GM19025 (cell line): ENCODE results near the gene CEP135.
A peak's percentile ranks its signal among the peaks of the same experiment; 100 is the strongest.

Source experiments
- ATAC-seq: cut with Tn5 transposase; IDR thresholded peaks from one replicate; pipeline ENCODE4 v1.9.1; 2021; ENCODE audit warnings: mild to moderate bottlenecking, low read depth, moderate library complexity; ENCODE audit not compliant: unreplicated experiment

The CEP135 gene

GRCh38 chr4:56003606-56004005 is 54.9 kb downstream of the CEP135 start:
- no peak for ATAC-seq

DNA sequence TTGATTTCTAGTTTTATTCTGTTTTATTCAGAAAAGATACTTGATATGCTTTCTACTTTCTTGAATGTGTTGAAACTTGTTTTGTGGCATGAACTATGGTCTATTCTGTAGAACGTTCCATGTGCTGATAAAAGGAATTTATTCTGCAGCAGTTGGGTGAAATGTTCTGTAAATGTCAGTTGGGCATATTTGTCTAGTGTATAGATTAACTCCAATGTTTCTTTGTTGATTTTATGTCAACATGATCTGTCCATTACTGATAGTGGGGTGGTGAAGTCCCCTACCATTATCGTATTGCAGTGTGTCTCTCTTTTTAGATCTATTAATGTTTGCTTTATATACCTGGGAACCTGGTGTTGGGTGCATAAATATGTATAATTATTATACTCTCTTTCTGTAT is 55.5 kb downstream of the CEP135 start:
- ATAC-seq = no peak

- ATAC-seq = no peak
Measured at GRCh38 chr4:56007154-56007553, 58.4 kb downstream of the CEP135 start.

GRCh38 chr4:56008206-56008605 is 59.5 kb downstream of the CEP135 start:
- no peak for ATAC-seq

- no peak for ATAC-seq
Measured at GRCh38 chr4:56026596-56026995, 77.9 kb downstream of the CEP135 start.

- no peak for ATAC-seq
Measured at GRCh38 chr4:56028165-56028564, 79.4 kb downstream of the CEP135 start.

- ATAC-seq = no peak
Measured at GRCh38 chr4:56038487-56039162, 89.9 kb downstream of the CEP135 start.

DNA sequence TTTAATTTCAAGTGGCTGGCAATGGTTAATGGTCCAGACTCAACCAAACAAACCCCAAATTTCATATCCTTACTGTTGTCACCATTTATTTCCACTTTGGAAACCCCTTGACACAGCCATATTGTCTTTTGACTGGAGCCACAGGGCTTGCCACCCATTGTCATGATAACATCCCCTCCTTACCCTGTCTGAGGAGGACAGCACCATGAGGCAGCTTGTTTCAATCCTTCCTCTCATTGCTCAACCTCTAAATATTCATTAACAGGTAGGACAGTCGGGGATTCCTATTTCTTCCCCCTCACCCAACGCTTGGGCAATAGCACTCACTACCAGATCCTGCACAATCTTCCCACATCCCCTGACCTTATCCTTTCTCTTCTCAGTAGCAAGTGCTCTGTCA is 92.1 kb downstream of the CEP135 start:
- ATAC-seq = no peak

DNA sequence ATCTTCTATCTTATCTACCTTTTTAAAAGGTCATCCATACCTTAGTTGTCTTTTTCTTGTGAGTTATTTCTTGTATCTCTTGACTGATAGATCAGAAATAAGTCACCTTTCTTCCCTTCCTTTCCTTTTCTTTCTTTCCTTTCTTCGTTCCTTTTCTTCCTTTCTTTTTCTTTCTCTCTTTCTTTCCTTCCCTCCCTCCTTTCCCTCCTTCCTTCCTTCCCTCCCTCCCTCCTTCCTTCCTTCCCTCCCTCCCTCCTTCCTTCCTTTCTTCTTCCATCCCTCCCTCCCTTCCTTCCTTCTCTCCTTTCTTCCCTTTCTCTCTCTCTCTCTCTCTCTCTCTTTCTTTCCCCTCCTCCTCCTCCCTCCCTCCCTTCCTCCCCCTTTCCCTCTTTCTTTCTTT is 93.5 kb downstream of the CEP135 start:
- no peak for ATAC-seq

DNA sequence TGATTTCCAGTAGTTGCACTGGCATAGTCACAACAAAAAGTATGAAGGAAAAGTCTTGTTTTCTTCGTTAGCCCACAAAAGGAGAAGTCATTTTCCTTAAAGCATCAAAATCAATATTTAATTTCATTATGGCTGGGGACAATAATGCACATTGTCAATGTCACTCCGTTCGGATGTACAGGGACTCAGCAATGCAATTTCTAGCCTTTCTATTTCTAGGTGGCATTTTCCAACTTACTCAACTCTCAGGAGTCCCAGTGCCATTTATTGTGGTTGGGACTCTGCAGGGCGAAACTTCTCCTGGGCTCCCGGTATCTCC is 99.6 kb downstream of the CEP135 start:
- ATAC-seq = no peak

- ATAC-seq = peak; percentile 96
Measured at GRCh38 chr4:56048702-56049431, 100.1 kb downstream of the CEP135 start.

GRCh38 chr4:56050625-56051024 is 101.9 kb downstream of the CEP135 start:
- ATAC-seq = no peak

DNA sequence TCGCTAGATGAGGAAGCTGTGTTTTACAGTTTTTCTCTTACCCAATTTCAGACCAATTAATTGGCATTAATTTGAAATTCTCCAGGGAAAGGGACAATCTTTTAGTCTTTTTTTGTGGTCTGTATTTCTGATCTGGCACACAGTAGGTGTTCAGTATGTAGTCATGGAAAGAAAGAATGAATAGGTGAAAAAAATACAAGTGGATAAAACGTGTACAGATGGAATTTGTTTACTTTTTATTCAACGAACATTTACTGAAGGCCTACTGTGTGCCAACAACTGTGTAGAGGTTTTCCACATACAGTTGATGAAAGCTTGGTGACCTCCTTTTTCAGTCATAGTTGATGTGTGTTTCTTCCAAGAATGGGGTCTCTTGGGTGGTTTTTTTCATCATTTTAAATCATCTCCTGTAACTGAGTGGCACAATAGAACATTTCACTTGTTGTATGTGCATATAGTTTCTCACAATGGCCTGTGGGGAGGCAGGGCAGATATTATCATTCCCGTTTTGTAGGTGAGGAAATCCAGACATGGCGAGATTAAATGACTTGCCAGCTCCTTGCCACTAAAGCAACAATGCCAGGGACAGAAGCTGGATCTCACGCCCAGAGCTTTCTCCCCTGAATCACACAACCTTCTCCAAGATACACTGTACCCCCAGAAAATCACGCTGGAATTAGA is 102.4 kb downstream of the CEP135 start:
- no peak for ATAC-seq

DNA sequence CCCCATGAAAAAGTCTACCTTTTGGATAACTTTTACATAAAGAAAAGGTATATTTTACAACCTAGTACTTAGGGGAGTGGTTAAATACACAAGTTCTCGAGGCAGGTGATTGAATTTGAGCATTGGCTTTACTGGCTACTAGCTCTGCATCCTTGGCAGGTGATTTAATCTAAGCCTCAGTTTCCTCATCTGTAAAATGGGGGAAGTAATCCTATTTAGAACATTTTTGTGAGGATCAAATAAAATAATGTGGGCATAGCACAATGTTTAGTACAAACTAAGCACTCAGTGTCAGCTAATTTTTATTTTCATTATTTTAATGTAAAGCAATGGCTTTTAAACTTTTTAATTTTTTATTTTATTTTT is 102.9 kb downstream of the CEP135 start:
- ATAC-seq = no peak

DNA sequence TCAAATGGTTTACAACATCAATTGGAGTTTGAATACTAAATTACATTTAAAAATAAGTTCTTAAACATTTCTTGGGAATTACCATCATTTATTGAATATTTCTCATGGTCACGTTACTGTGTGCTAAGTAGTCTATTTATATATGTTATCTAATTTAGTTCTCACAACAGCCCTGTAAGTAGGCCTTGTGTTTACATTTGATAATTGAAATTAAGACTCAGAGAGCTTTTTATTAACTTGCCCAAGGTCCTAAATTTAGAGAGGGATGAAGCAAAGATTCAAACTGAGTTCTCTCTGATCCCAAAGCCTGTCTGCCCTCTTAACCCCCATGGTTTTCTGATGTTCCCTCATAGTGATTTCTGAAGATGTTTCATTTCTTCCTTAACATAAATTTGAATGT is 103.7 kb downstream of the CEP135 start:
- ATAC-seq = no peak

DNA sequence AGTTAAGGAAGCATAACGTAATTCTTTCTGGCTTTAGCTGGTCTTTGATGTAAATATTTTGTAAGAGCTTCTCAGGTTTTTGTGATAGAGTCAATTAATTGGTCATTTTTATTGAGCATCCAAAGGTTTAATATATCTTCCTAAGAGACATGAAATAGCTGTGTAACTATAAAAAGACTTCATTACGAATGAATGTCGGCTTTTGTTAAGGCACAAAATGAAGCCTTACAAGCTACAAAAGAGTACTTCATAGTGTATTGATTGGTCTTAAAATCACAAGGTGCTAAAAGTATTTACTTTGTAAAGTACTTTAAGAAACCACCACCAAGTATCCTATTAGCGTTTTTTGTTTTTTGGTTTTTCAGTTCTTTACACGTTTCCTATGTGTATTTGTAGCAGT is 104.2 kb downstream of the CEP135 start:
- no peak for ATAC-seq

DNA sequence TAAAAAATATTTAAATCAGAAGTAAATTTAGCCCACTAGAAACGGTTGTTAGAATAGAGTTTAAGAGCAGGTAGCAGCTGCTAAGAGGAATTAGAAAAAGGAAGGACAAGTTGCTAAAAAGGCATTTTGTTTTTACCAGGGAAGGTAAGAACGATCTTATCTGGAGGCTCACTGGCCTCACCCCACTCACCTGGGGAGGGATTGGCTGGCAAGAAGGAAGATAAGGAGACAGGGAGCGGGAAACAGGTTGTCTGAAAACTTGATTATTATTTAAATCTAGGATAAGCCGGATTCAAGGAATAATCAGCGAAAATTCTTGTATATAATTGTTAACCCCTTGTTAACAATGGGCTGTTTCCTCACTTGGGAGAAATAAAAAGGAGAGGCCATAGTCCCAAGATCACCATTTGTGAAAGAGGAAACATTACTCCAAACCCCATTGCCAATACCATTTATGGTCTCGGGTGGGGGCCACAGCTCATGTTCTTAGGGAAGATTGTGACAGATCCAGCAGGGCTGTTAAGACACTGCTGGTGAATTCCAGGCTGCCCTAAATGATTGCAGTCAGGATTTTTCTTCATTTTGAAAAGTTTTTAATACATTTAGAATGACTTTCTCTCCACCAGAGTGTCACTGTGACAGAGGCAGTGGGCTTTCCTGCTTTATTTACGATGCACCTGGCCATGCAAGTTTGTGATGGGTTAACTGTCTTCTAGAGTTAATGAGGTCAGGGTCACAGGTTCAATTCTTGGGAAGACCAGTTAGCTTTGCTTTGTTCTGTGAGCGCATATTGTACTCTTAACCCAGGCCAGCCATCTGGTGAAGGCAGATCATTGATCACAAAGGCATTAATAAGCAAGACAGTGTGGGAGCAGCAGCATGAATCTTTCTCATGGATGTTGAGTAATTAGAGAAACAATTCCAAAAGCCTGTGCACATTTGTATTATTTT is 106.6 kb downstream of the CEP135 start:
- ATAC-seq = no peak

DNA sequence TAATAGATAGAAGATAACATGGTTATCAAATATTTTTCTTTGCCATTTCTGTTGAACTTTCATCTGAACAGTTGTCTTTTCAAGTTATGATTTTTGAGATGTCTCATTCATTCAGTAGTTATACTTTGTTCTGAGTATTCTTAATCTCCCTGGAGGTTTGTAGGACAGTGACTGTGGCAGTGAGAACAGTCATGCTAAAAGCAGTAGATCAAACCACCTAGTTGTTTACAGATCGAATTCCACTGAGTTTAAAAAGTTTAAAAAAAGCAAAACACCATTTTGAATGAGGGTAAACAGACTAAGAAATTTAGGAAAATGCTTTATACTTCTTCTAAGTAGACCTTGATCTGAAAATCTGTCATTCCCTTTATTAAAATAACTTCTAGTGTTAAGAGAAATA is 107.2 kb downstream of the CEP135 start:
- no peak for ATAC-seq

DNA sequence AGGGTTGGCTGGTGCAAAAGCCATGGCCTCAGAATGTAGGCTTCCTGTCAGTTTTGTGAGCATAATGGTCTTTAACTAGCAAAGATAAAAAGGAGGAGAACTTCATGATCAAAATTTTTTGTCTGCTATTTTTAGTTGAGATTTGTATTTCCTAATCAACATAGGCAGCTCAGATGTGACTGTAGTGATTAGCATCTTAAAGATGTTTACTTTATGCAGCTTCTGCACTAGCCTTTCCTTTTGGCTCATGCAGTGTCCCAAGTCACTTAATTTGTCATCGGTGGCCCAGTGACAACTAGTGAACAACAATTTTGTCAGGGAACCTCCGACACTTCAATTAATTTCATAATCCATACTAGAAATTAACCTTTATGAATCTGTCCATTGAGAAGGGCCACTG is 109.8 kb downstream of the CEP135 start:
- ATAC-seq = no peak

GRCh38 chr4:56060036-56060435 is 111.3 kb downstream of the CEP135 start:
- ATAC-seq = no peak

DNA sequence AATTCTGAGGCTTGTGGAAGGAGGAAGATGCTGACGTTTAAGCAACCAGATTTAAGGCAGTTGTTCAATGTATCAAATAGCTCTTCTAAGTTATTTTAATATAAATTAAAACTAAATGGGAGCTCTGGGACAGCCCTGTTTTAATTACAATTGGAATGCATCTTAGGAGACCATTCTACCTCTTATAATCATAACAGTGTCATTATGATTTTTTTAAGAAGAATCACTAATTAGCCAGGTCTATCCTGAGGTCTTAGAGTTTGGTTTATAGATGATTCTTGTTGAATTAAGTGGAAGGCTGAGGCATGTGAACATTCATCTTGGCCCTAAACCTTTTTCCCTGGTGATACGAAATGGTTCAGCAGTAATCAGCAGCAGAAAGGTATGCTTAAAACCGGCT is 113.4 kb downstream of the CEP135 start:
- no peak for ATAC-seq
